Non-pigmented ciliary epithelial cell (primary cell): ENCODE measurements around the gene CAMK4.

Experiments used
- DNase-seq: peaks from one replicate; pipeline ENCODE4 v3.0.0-alpha.2; 2010; ENCODE audit warnings: low read depth

The CAMK4 gene

GRCh38 chr5:111537141-111538024 is 313.2 kb downstream of the CAMK4 start:
- DNase-seq: no peak
